Body of pancreas (tissue), 4 donors: ENCODE measurements around the gene SDF2. TPM values are rescaled to one million over a fixed set of nuclear protein-coding genes. Genes with fewer than 3 reads are reported as not detected.

Experiments used
- ATAC-seq: fragments of 150-250 bp; one replicate; pipeline ENCODE4 v1.9.1; 2016
- DNase-seq, 4 donors: peaks; one replicate each; pipeline ENCODE4 v3.0.0-alpha.2; 2019
- H3K27ac ChIP-seq, 4 donors: fragments of 200-600 bp; sonication (generic); 1 replicate in 3 of 4; 2 replicates in 1 of 4; pipeline versions ENCODE4 v1.5.1 to v1.6.1; 2016 to 2019; ENCODE audit warnings: mild to moderate bottlenecking in 1 of 4, mixed read lengths in 1 of 4, moderate library complexity in 1 of 4
- H3K27me3 ChIP-seq, 2 donors: fragments of 200-600 bp; sonication (generic); one replicate each; pipeline ENCODE4 v1.6.0; 2016; ENCODE audit warnings: mild to moderate bottlenecking in 1 of 2
- H3K36me3 ChIP-seq, 2 donors: fragments of 200-600 bp; sonication (generic); replicated peaks in 1 of 2; 2 replicates each; pipeline ENCODE4 v1.5.1; 2016; ENCODE audit warnings: low read depth in 2 of 2; ENCODE audit not compliant: insufficient read depth in 1 of 2
- H3K4me1 ChIP-seq: fragments of 200-600 bp; sonication (generic); one replicate; pipeline ENCODE4 v1.6.0; 2016
- H3K4me3 ChIP-seq, 2 donors: fragments of 200-600 bp; sonication (generic); 1 replicate in 1 of 2; 2 replicates in 1 of 2; pipeline ENCODE4 v1.5.1; 2016 to 2019
- H3K9me3 ChIP-seq, 3 donors: fragments of 200-600 bp; sonication (generic); 1 replicate in 2 of 3; 2 replicates in 1 of 3; pipeline ENCODE4 v1.5.1; 2016
- CTCF ChIP-seq, 7 experiments: fragments of 450-650 bp in 4 of 7; fragments of 200-600 bp in 3 of 7; sonication (generic) in 3 of 7; IDR thresholded peaks; one replicate each; pipeline ENCODE4 v1.5.1; 2016 to 2019; ENCODE audit warnings: antibody characterized with exemption in 7 of 7
- POLR2A ChIP-seq, 3 donors: fragments of 450-650 bp; IDR thresholded peaks; one replicate each; pipeline ENCODE4 v1.6.1; 2016; ENCODE audit warnings: antibody characterized with exemption in 3 of 3, mild to moderate bottlenecking in 2 of 3
- WGBS, 2 donors: methylation state at CpG; one replicate each; pipeline ENCODE4 v1.1.5; 2017; 5-methylcytosine and 5-hydroxymethylcytosine counted together
- intact Hi-C: fragments of 100-400 bp; cut with DNase I; formaldehyde crosslinking; loops from one replicate; pipeline ENCODE4 v1.15.1; 2023
- total RNA-seq, 2 donors: library from RNA; depleted of rRNA; stranded (reverse); fragments of >200 nt; gene quantifications; one replicate each; pipeline ENCODE4 v1.1.0, GENCODE V29; 2016

The SDF2 gene
- total RNA-seq, 2 donors from 2014 or later = 13.8 to 22.8 TPM

- Histone ChIP-seq H3K4me1 (no peaks in the 10 kb centered on the region), H3K4me3 (no peak overlapping the region), H3K27me3 (no peaks in the 10 kb centered on the region), H3K9me3 (no peaks in the 10 kb centered on the region), H3K36me3 (peaks cover 36 to 80% of the 10 kb centered on the region in 2 donors), H3K27ac (no peak overlapping the region)
- DNase-seq (no peak), ATAC-seq (no peak)
- 88 to 89% methylated on average over 5 of the region's 5 CpGs for WGBS, 2 donors
- intact Hi-C loops = no loop called here
- TF ChIP-seq CTCF (IDR thresholded peaks at IDR 0.05) (no peak), POLR2A (IDR thresholded peaks at IDR 0.05) (no peak)
Observed at GRCh38 chr17:28685366-28685765, 23.7 kb upstream of the SDF2 start.

GRCh38 chr17:28684963-28685362, 23.3 kb upstream of the SDF2 start:
- DNase-seq (peak; percentile 26 to 70 (median 52)), ATAC-seq (peak; percentile 59)
- H3K9me3 ChIP-seq = no peaks in the 10 kb centered on the region
- 51 to 58% methylated on average over 3 of the region's 3 CpGs for WGBS, 2 donors
- TF ChIP-seq POLR2A (IDR thresholded peaks at IDR 0.05) (no peak), CTCF (IDR thresholded peaks at IDR 0.05) (peak in 1 of 7 experiments; percentile 5)
- intact Hi-C loops = no loop called here
- no peak overlapping the region for H3K27ac ChIP-seq
- H3K36me3 ChIP-seq = peaks cover 32 to 76% of the 10 kb centered on the region in 2 donors
- no peaks in the 10 kb centered on the region for H3K4me1 ChIP-seq
- H3K4me3 ChIP-seq = no peak overlapping the region
- no peaks in the 10 kb centered on the region for H3K27me3 ChIP-seq

DNA sequence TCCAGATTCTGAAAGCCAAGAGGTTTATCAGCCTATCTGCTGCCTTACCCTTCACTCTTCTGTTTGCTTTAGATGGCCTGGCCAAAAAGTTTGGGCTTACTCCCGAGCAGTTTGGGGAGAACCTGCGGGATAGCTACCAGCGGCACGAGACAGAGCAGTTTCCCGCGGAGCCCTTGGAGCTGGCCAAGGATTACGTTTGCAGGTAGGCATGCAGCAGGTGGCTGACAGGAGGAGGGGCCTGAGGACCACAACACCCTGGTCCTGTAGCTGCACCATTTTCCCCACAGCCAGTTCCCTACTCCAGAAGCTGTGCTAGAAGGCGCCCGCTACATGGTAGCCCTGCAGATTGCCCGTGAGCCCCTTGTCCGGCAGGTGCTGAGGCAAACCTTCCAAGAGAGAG, 20.9 kb upstream of the SDF2 start:
- DNase-seq (no peak), ATAC-seq (no peak)
- 71 to 89% methylated on average over 10 of the region's 11 CpGs for WGBS, 2 donors
- H3K36me3 ChIP-seq = peaks cover 38 to 68% of the 10 kb centered on the region in 2 donors
- TF ChIP-seq POLR2A (IDR thresholded peaks at IDR 0.05) (no peak), CTCF (IDR thresholded peaks at IDR 0.05) (no peak)
- no peak overlapping the region for H3K27ac ChIP-seq
- H3K27me3 ChIP-seq = no peaks in the 10 kb centered on the region
- intact Hi-C loops = no loop called here
- H3K4me3 ChIP-seq = no peak overlapping the region
- H3K4me1 ChIP-seq = no peaks in the 10 kb centered on the region
- no peaks in the 10 kb centered on the region for H3K9me3 ChIP-seq

- TF ChIP-seq CTCF (IDR thresholded peaks at IDR 0.05) (peak in 3 of 7 experiments; percentile 26 to 41 (median 30)), POLR2A (IDR thresholded peaks at IDR 0.05) (no peak)
Observed at GRCh38 chr17:28675980-28676379, 14.3 kb upstream of the SDF2 start.

DNA sequence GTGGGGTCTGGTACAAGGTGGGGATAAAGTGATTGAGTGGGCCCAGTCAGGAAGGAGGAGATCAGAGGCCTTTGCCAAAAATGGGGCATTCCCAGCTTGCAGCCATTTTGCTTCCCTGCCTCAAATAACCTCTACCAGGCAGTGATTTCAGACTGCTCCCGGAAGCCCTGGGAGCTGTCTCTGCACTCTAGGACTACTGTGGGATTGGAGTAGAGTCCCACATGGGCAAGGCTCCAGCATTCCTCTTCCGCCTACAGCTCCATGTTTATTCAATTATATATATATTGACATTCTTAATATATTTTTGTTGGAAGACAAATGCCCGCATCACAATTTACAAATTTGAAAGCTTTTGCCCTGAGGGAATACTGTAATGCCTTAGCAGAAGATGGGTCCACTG, 13.8 kb upstream of the SDF2 start:
- ATAC-seq = no peak

More at GRCh38 chr17:28675980-28676379, 14.3 kb upstream of the SDF2 start:
- WGBS, 2 donors = 82% methylated on average over 7 of the region's 7 CpGs
- no peak for ATAC-seq
- Histone ChIP-seq H3K27ac (no peak overlapping the region), H3K4me3 (no peak overlapping the region), H3K9me3 (no peaks in the 10 kb centered on the region), H3K27me3 (no peaks in the 10 kb centered on the region), H3K36me3 (peaks cover 47 to 61% of the 10 kb centered on the region in 2 donors), H3K4me1 (no peaks in the 10 kb centered on the region)
- intact Hi-C loops = no loop called here
- DNase-seq = peak in 1 of 4 donors; percentile 17

More for the DNA sequence above, 13.8 kb upstream of the SDF2 start:
- Histone ChIP-seq H3K27me3 (no peaks in the 10 kb centered on the region), H3K4me1 (no peaks in the 10 kb centered on the region), H3K4me3 (no peak overlapping the region), H3K27ac (no peak overlapping the region), H3K36me3 (peaks cover 46 to 61% of the 10 kb centered on the region in 2 donors), H3K9me3 (no peaks in the 10 kb centered on the region)
- intact Hi-C loops = no loop called here
- no peak for DNase-seq
- WGBS, 2 donors = 74 to 93% methylated on average over 3 of the region's 3 CpGs
- TF ChIP-seq POLR2A (IDR thresholded peaks at IDR 0.05) = no peak
- no peak for TF ChIP-seq CTCF (IDR thresholded peaks at IDR 0.05)
